GM18502 (cell line): ENCODE results near the gene TRPC4AP.

ENCODE experiments used
- ATAC-seq: cut with Tn5 transposase; IDR thresholded peaks from one replicate; pipeline ENCODE4 v1.9.1; 2021; ENCODE audit warnings: mild to moderate bottlenecking; ENCODE audit not compliant: unreplicated experiment, poor library complexity

TRPC4AP gene

DNA sequence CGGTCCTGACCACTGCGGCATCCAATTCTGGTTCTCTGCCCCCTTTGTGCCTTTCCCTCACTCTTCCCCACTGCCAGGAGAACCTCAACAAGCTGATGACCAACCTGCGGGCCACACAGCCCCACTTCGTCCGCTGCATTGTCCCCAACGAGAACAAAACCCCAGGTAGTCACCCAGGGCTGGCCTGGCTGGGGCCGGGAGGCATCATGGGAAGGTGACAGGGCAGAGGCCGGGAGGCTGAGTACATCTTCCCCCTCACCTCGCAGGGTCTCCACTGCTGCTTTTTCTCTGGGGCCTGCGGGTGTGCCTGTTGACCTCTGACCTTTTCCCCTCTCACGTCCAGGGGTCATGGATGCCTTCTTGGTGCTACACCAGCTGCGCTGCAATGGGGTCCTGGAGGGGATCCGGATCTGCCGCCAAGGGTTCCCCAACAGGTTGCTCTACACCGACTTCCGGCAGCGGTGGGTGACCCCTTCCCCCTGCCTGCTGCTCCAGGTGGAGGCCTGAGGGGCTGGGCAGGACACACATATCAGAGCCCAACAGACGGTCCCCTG, 101.9 kb downstream of the TRPC4AP start:
- no peak for ATAC-seq

DNA sequence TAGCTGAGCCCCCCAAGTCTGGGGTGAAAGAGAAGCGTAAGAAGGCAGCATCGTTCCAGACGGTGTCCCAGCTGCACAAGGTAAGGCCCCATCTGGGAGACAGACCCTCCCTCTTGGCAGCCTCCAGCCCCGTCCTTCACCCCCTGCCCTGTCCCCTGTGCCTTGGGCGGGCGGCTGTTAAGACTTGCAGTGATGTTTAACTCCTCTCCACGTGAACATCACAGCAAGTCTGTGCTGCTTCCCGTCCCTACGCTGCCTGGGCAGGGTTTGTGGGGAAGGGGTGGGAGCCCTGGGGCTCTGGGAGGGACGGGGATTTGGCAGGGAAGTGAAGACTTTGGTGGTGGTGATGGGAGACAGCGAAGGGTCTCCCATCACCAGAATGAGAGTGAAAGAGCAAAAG, 102.4 kb downstream of the TRPC4AP start:
- ATAC-seq: no peak

DNA sequence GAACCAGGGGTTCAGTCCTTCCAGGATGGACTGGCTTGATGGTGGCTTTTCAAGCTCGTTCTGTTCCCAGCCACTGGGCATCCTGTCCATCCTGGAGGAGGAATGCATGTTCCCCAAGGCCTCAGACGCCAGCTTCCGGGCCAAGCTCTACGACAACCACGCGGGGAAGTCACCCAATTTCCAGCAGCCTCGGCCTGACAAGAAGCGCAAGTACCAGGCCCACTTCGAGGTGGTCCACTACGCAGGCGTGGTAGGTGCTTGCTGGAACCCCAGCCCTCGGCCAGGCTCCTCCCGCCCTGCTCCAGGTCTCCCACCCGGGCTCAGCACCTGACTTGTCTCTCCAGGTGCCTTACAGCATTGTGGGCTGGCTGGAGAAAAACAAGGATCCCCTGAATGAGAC, 102.9 kb downstream of the TRPC4AP start:
- no peak for ATAC-seq

DNA sequence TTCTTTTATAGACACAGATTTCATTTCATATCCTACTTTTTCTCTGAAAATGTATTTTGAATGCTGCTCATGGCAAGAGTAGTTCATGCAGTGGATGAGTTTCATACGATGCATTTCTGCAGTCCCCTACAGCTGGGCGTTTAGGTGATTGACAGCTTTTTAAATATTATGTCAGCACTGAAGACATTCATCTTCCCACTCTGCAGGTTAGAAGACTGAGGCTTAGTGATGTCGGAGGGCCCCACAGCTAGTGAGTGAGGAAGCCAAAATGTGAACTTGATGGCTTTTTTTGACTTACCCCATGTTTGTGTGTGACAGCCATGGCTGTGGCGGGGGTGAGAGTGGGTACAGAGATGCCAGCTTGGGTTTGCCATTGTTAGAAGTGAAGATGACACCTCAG, 103.5 kb downstream of the TRPC4AP start:
- no peak for ATAC-seq

DNA sequence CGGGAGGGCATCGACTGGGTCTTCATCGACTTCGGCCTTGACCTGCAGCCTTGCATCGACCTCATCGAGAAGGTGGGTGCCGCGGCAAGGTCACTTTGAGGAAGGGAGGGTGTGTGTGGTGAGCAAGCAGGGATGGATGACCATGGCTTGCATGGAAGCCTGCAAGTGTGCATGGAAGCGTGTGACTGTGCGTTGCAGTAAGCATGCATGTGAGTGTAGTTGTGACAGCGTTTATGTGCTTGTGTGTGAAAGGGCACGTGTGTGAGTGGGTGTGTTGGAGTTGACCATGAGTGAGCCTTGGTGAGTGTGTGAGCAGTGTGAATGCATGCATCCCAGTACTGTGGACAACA, 104.4 kb downstream of the TRPC4AP start:
- ATAC-seq: no peak

DNA sequence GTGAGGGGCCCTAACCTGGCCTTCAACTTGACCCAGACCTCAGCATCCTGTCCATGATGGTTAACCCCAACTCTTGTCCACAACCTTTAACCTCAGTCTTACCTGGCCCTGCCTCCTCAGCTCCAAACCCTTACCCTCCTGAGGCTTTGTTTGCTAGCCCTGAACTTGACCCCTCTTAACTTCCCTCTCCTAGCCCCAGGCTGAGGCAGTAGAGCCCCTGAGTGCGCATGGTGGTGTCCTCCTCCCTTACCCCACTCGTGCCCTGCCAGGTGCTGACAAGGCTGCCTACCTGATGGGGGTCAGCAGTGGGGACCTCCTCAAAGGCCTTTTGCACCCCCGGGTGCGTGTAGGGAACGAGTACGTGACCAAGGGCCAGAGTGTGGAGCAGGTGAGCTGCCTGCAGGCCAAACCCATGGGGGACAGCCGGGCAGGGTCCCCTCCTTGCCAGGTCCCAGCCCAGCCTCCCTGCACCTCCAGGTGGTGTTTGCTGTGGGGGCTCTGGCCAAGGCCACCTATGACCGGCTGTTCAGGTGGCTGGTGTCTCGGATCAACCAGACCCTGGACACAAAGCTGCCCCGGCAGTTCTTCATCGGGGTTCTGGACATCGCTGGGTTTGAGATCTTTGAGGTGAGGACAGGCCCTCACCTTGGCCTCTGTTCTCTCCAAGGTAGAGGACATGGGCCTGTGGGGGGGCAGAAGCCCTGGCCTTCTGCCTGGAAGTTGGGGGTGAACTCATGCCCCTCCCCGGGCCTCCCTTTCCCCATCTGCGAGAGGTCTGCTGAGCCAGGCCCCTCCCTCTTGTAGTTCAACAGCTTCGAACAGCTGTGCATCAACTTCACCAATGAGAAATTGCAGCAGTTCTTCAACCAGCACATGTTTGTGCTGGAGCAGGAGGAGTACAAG, 105.1 kb downstream of the TRPC4AP start:
- no peak for ATAC-seq

DNA sequence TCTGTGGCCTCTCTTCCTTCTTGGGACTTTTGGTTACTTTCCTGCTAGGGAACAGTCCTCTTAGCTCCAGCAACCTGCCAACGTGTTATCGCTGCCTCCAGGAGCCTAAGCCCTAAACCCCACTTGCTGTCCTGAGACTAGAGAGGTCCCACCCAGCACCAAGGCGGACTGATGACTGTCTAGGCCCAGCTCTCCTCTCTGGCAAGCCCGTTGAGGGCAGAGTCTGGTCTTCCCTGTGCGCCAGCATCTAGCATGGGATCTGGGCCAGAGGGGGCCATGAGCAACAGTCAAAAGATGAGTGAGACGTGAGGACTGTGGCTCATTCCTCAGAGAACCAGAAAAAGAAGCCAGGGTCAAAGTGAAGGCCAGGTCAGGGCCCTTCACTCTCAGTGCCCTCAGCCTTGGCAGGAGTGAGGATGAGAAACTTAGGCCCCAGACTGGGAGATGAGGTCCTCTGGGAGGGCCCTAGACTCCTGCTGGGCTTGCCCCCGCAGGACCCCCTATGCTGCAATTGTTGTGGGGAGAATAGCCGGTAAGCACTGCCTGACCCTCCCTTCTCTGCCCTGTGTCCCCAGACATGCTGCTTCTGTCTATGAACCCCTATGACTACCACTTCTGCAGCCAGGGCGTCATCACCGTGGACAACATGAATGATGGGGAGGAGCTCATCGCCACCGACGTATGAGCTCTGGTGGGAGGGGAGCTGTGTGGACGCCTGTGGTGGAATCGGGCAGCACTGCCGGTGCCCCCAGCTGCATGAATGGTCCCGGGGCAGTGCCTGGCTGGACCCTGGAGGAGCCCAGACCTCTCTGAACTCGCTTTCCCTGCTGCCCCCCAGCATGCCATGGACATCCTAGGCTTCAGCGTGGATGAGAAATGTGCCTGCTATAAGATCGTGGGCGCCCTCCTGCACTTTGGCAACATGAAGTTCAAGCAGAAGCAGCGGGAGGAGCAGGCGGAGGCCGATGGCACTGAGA, 106.0 kb downstream of the TRPC4AP start:
- no peak for ATAC-seq

DNA sequence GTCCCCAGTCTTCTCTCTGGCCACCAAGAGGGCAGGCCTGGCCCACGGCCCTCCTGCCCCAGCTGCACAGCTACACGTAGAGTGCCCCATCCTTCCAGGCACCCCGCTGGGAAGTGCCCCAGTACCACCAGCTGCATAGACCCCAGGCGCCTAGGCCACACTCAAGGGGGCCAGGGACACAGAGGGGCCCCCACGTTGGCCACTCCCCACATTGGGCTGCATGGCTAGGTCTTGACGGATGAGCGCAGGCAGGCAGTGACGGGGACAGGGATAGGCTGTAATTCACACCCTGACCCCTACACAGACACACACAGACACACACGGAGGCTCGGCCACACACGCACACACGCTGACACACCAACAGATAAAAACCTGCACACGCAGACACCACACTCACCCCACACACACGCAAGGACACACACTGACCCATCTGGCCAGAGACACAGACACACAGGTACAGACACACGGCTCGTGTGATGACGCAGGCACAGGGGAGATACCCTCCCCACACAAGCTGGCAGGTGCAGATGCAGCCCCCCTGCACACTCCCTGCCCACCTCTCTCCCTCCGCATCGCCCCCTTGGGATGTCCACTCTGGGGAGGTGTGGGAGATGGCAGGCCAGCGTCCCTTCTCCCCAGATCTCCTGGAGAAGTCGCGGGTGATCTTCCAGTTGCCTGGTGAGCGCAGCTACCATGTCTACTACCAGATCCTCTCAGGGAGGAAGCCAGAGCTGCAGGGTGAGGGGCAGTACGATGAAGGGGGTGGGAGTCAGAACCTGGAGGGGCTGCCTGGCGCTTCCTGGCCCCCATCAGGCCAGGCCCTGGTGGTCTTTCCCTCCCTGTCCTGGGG, 106.9 kb downstream of the TRPC4AP start:
- no peak for ATAC-seq

DNA sequence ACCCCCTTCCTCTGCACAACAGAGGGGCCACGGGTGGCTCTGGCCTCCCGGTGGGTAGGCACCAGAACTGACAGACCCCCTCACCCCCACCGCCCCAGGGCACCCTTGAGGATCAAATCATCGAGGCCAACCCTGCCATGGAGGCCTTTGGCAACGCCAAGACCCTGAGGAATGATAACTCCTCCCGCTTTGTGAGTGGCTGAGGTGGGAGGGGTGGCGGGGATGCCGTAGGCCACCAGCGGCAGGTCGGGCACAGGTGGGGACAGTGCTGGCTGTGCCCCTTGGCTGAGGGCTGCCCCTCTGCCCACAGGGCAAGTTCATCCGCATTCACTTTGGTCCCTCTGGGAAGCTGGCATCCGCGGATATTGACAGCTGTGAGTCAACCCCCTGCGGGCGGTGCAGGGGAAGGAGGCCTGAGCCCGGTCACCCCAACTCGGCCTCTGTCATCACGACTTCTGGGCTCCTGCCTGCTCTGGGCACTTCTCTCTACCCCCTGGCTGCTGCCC, 107.8 kb downstream of the TRPC4AP start:
- no peak for ATAC-seq

DNA sequence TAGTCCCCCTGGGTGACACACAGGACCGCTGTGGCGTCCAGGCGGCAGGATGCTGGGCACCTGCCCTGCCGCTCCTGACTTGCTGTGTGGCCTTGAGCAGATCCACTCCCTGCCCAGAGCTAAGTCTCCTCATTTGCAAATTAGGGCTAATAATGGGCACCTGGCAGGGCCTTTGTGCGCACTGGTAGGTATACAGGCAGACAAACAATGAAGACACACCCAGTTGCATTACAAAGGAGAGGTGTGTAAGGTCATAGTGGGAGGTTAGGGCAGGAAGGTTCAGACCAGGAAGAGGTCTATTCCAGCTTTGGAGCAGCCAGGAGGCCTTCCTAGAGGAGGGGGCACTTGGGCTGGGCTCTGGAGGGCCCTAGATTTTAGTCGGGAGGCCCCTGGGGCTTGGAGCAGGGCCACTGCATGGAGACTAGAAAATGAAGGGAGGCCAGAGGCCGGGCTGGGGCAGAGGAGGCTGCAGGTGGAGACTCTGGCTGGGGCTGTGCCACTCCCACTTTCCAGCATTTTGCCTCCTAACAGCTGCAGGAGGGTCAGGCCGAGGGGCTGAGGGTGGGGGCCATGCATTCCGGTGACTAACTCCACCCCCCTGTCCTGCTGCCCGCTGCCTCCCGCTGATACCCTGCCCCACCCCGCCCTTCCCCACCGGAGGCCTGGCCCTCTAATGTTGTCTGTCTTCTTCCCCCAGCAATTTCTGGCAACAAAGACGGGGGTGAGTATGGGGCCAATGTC, 108.4 kb downstream of the TRPC4AP start:
- ATAC-seq: no peak

DNA sequence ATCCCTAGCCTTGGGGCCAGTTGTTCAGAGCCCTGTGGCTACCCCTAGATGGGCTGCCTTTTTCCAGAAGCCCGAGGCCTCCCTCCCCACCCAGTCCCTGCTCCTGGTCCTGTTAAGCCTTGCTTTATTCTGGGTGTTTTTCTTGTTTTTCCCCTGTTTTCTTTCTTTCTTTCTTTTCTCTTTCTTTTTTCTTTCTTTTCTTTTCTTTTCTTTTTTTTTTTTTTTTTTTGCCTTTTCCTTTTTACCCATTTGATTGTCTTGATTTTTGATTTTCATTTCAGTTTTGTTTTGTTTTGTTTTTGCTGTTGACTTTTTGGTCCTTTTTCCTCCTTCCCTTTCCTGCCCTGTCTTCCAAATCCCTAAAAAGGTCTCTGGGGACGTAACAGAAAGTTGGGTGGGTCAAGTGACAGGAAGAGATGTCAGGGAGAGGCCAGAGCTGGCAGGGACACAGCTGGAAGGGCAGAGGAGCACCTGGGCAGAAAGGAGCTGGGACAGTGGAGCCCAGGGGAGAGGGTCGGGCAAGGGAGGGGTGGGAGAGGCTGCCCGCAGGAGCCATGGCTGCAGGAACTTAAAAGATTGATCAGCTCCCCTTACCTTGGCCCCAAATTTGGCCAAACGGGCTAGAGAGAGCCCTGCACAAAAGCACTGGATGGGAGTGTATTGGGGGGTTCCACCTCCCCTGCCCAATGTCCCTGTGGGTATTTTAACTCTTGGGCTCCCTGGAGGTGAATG, 109.4 kb downstream of the TRPC4AP start:
- no peak for ATAC-seq

DNA sequence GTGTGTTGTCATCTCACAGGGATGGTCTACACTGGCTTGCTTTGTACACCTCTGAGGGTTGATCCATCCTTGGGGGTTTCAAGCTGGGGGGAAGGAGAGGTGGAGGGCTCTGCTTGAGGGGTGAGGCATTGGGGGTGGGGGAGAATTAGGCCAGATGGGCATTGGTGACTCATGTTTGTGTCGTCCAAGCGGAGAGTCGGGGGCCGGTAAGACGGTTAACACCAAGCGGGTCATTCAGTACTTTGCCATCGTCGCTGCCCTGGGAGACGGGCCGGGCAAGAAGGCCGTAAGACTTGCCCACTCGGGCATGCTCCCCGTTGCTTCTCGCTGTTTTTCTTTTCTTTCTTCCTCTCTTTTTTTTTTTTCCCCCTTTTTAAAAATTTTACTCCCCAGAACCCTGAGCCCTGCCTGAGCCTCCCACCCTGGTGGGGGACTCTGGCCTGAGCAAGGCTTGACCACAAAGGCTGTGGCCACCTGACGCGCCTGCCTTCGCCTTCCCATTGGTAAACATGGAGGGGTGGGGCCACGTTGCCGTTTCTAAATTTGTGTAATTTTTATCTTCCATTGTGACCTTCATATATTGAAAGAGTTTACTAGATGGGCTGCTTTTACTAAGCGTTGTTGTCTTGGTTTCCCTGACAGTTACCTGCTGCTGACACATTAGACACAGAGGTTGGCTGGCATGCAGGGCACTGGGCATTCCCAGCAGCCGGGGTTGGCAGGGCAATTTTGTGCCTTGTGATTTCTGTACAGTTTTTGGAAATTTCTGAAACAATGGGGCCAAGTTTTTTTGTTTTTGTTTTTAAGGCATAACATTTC, 110.1 kb downstream of the TRPC4AP start:
- no peak for ATAC-seq

DNA sequence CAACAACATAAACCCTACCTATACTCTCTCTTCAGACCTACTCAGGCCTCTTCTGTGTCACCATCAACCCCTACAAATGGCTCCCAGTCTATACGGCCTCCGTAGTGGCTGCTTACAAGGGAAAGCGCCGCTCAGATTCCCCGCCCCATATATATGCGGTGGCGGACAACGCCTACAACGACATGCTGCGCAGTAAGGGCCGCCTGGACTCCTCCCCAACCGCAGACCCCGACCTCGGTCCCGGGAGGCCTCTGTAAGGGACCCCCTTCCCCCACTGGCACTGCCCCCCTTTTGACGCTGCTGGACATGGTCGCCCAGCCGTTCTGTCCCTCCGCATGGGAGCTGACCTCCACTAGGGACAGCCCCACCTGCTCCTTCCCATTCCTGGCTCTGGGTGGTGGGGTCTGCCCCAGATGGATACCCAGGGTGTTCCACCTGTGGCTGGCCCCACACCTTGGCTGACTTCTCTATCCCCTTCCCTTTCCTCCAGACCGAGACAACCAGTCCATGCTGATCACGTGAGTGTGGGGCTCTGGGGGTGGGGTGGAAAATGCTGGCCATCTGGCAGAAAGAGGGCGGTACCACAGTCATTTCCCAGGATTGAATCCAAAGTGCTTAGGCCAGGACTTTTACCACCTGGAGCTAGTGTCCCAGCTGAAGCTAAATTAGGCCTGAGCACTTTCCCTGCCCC, 111.9 kb downstream of the TRPC4AP start:
- no peak for ATAC-seq

DNA sequence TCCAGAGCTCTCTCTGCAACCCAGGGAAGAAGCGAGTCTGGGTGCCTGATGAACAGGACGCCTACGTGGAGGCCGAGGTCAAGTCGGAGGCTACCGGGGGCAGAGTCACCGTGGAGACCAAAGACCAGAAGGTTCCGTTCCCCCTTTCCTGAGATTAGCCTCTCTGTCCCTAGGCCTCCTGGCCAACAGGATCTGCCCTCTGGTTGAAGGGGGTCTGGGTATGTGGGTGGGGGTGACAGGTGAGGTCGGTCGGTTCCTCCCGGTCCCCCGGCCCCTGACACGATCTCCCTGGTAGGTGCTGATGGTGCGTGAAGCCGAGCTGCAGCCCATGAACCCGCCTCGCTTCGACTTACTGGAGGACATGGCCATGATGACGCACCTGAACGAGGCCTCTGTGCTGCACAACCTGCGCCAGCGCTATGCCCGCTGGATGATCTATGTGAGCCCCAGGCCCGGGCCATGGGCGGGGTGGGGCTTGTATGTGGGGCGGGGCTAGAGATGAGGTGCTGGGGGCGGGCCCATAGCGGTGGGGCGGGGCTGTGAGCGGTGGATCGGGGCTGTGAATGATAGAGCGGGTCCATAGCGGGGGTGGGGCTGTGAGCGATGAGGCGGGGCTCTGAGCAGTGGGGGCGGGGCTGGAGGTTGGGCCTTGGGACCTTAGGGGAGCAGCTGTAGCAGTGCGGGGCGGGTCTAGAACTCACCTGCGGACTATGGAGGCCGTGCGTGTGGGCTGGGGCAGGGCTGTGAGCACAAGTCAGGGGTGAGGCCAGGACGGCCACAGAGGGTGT, 113.0 kb downstream of the TRPC4AP start:
- ATAC-seq: no peak

DNA sequence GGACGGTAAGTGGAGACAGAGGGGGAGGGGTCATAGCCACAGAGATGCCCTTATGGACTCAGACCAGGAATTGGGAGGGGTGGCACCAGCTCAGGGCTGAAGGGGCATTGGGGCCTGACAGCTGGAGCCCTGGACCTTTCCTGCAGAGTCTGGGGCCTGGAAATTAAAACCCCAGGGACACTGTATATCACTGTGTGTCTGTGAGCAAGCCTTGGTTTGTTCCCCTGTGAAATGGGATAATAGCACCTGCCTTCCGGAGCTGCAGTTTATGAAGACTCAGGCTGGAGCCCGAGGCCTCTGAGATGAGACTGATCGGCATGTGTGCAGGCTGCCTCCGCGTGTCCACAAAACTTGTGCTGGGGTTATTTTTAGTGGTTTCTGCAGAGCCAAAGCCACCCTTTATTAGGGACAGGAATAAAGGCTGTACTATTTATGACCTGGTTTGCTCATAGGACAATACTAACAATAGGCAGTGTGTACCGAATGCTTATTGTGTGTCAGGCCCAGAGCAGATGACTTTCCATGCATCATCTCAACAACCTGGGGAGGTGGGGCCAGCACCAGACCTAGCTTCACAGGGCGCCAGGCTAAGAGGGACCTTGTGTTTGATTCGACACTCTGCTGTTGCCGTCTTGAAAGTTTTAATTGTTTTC, 114.4 kb downstream of the TRPC4AP start:
- no peak for ATAC-seq
